ENCODE measurements around the gene HTR3D. TPM values are rescaled to one million over a fixed set of nuclear protein-coding genes. Genes with fewer than 3 reads are reported as not detected.

HTR3D gene, protein sequence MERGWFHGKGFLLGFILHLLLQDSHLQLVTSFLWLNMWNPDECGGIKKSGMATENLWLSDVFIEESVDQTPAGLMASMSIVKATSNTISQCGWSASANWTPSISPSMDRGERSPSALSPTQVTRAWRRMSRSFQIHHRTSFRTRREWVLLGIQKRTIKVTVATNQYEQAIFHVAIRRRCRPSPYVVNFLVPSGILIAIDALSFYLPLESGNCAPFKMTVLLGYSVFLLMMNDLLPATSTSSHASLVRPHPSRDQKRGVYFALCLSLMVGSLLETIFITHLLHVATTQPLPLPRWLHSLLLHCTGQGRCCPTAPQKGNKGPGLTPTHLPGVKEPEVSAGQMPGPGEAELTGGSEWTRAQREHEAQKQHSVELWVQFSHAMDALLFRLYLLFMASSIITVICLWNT
- total RNA-seq (not detected), polyA plus RNA-seq (ENCODE audit: insufficient read depth in 1 of 8, insufficient read length in 8 of 8, low replicate concordance in 1 of 8) (not detected)
- long read RNA-seq, donor 1, result 0 reads
- long read RNA-seq, donor 2, result 0 reads
- long read RNA-seq, donor 3, result 0 reads
- long read RNA-seq, donor 4, result 0 reads
- long read RNA-seq, donor 5, result 0 reads
- long read RNA-seq, donor 6, result 0 reads
- long read RNA-seq, donor 7, result 0 reads
- long read RNA-seq, donor 8, result 0 reads
- long read RNA-seq, donor 9, result 0 reads
- long read RNA-seq, donor 10, result 0 reads
- long read RNA-seq, donor 11, result 0 reads

DNA sequence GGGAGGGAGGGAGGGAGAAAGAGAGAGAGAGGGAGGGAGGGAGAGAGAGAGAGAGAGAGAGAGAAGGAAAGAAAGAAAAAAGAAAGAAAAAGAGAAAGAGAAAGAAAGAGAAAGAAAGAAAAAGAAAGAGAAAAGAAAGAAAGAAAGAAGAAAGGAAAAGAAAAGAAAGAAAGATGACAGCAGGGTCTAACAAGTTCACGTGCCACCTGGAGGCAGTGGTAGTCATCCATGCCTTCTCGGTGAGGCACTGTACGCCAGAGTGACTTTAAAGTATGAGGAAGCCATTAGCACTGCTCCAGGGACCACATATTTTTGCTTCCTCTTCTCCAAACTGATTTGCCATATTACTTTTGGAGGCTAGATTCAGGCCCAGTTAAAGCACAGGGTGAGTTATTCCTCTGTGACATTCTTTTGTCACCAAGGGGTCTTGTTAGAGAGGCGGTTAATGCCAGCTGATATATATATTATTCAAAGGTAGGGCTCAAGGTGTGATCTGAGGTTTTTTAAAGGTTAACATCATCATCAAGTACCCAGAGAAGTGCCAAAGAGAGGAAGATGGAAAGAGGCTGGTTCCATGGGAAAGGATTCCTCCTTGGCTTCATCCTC lies at the start of gene HTR3D:
Gene HTR3D, plus strand, starts transcription at position 556 of the 606 bp plus-strand sequence. Its CDS starts 0 bp downstream, at position 556.
- DNase-seq, result no peak
- 49% methylated on average over 3 of the region's 4 CpGs for WGBS (ENCODE audit: insufficient coverage)

DNA sequence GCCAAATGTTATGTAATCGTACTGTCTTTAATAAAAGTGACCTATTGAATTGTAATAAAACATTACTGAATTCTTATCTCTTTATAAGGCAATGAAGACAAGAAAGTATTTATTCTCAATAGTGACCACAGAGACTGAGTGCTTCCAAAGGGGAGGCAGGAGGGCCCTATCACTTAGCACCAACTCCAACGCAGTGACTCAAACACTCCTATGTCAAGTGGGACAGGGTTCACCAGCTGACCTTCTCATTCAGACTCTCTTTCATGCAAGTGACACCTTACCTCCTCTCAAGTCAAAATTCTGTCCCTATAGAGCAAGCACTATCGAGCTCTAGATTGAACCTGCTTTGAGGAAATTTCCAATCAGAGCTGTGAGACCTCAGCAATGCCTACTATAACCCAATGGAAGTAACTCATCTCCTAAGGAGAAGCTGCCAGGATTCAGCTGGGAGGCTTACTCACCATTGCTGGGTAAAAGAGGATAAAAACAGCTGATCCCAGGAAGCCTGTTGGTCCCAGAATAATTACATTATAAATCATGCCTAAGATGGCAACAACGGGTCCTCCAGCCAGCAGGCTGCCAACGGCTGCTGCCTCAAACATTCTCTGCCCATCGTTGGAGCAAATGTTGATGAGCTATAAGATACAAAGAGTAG lies 49.4 kb upstream of the HTR3D start:
- no peaks in the 10 kb centered on the region for H3K27me3 ChIP-seq (ENCODE audit: control insufficient read depth, insufficient read depth, low read length)
- H3K4me1 ChIP-seq (ENCODE audit: control insufficient read depth, insufficient read depth, low read length), result peaks cover 9% of the 10 kb centered on the region
- H3K9me3 ChIP-seq (replicated peaks; ENCODE audit: control insufficient read depth, low read depth, low read length), result no peaks in the 10 kb centered on the region
- no peak for DNase-seq
- WGBS (ENCODE audit: insufficient coverage), result 83% methylated on average over 1 of the region's 6 CpGs
- H3K4me3 ChIP-seq (ENCODE audit: low read length), result no peak overlapping the region
- H3K27ac ChIP-seq (ENCODE audit: low read length), result no peak overlapping the region
- H3K36me3 ChIP-seq (ENCODE audit: control insufficient read depth, insufficient read depth, low read length), result peaks cover 35% of the 10 kb centered on the region

More for the DNA sequence above, at the start of gene HTR3D:
- no peaks in the 10 kb centered on the region for H3K27me3 ChIP-seq (ENCODE audit: control insufficient read depth, insufficient read depth, low read length)
- no peaks in the 10 kb centered on the region for H3K4me1 ChIP-seq (ENCODE audit: control insufficient read depth, insufficient read depth, low read length)
- H3K9me3 ChIP-seq (replicated peaks; ENCODE audit: control insufficient read depth, low read depth, low read length), result no peaks in the 10 kb centered on the region
- H3K4me3 ChIP-seq (ENCODE audit: low read length), result no peak within 1 kb of the TSS
- H3K27ac ChIP-seq (ENCODE audit: low read length), result no peak within 1 kb of the TSS
- H3K36me3 ChIP-seq (ENCODE audit: control insufficient read depth, insufficient read depth, low read length), result no peaks in the 10 kb centered on the region

DNA sequence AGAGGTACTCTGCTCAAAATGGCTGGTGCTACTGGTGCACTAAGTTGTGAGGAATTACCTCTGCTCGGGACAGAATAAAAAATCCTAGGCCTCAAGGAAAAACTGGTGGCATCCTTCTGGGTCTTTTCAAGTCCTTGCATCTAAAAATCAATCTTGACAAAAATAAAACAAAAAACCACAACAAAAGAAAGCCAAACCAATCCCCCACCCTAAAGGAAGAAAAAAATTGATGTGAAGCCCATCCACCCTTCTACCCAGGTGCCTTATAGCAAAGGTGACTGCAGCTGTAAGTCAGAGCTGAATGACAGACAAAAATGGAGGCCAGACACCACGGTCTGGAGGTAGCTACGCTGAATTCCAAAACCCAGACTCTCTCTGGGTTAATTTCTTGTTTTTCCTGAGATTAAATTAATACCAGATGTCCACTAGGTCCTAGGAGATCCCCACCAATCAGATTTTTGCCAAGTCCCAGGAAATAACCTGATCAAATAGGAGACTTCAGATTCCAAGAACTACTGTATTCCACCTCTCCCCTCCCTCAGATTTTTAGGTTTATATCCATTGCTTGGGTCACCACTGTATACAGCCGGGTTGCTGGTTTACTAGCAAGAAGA lies 47.3 kb upstream of the HTR3D start:
- DNase-seq, result no peak
- no peaks in the 10 kb centered on the region for H3K9me3 ChIP-seq (replicated peaks; ENCODE audit: control insufficient read depth, low read depth, low read length)
- H3K27me3 ChIP-seq (ENCODE audit: control insufficient read depth, insufficient read depth, low read length), result no peaks in the 10 kb centered on the region
- H3K4me1 ChIP-seq (ENCODE audit: control insufficient read depth, insufficient read depth, low read length), result peaks cover 8% of the 10 kb centered on the region
- H3K36me3 ChIP-seq (ENCODE audit: control insufficient read depth, insufficient read depth, low read length), result peaks cover 47% of the 10 kb centered on the region
- H3K27ac ChIP-seq (ENCODE audit: low read length), result no peak overlapping the region
- WGBS (ENCODE audit: insufficient coverage), result 38% methylated on average over 2 of the region's 4 CpGs
- H3K4me3 ChIP-seq (ENCODE audit: low read length), result no peak overlapping the region

DNA sequence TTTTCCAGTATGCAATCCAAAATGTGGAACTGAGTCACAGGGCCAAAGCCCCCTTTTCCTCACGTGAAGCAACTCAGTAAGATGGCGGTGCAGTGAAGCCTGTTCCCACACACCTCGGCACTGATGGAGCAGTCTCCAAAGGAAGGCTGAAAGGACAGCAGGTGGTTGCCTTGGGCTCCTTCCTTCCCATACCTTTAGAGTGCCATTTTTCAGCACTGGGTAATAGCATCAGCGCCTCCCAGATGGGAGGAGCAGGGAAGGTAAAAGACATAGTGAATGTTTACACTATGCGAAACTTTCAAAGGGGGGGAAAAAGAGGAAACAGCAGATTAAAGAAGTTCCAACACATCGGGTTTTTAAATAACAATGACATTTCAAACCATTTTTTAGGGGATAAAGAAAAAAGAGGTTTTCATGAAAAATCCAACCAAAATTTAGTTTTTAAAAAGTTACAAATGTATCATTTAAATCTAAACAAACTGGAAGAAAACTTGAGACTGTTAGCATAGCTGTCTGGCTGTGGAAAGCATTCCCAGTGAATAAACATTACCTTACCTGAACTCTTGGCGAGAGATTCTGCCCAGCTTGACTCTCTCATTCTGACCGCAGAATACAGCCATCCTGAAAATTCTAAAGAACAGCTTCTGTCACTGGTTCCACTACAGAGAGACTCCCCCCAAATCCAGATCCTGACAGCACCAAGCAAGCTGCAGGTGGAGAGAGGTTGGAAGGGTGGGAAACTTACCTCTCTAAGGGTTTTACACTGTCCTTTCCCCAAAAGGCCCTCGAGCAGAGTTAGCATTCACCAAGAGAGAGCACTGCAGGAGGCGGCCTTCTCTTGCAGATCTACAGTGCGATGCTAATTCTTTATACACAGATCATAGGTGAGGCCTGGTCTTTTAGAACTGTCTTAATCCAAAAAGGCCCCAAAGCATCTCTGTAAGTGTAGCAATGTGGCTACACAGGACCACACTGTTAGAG lies 46.5 kb upstream of the HTR3D start:
- DNase-seq, result no peak
- Histone ChIP-seq H3K9me3 (replicated peaks; ENCODE audit: control insufficient read depth, low read depth, low read length) (no peaks in the 10 kb centered on the region), H3K36me3 (ENCODE audit: control insufficient read depth, insufficient read depth, low read length) (peaks cover 47% of the 10 kb centered on the region), H3K4me3 (ENCODE audit: low read length) (no peak overlapping the region), H3K4me1 (ENCODE audit: control insufficient read depth, insufficient read depth, low read length) (peaks cover 8% of the 10 kb centered on the region), H3K27ac (ENCODE audit: low read length) (no peak overlapping the region), H3K27me3 (ENCODE audit: control insufficient read depth, insufficient read depth, low read length) (no peaks in the 10 kb centered on the region)
- no CpG with 5 or more reads among the region's 11 CpGs for WGBS (ENCODE audit: insufficient coverage)

DNA sequence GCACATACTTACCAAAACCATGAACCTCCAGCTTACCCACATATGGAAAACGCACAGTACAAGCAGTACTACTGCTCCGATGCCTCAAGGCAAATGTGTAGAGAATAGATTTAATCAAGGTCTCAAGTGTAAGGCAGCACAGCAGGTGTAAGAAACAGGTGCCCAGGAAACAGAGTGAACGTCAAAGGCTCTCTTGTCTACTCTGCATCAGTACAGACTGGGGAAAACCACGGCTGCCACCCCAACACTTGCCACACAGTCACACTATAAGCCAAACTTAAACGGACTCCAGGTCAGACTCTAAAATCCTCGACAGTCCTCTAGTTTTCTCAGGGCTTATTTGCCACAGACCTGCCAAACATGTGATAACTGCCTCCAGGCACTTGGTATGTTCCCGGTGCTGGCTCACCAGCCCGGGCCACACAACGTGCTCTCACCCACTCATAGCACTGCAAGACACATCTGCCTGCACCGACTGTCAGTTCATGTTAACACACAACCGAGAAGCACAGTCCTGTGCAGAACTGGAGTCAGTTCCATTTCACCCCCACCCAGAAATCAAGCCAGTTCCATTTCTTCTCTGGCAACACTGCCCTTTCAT lies 44.4 kb upstream of the HTR3D start:
- Histone ChIP-seq H3K4me3 (ENCODE audit: low read length) (no peak overlapping the region), H3K36me3 (ENCODE audit: control insufficient read depth, insufficient read depth, low read length) (peaks cover 44% of the 10 kb centered on the region), H3K27me3 (ENCODE audit: control insufficient read depth, insufficient read depth, low read length) (no peaks in the 10 kb centered on the region), H3K4me1 (ENCODE audit: control insufficient read depth, insufficient read depth, low read length) (peaks cover 7% of the 10 kb centered on the region), H3K9me3 (replicated peaks; ENCODE audit: control insufficient read depth, low read depth, low read length) (no peaks in the 10 kb centered on the region), H3K27ac (ENCODE audit: low read length) (no peak overlapping the region)
- DNase-seq, result no peak
- WGBS (ENCODE audit: insufficient coverage), result 77% methylated on average over 9 of the region's 11 CpGs

DNA sequence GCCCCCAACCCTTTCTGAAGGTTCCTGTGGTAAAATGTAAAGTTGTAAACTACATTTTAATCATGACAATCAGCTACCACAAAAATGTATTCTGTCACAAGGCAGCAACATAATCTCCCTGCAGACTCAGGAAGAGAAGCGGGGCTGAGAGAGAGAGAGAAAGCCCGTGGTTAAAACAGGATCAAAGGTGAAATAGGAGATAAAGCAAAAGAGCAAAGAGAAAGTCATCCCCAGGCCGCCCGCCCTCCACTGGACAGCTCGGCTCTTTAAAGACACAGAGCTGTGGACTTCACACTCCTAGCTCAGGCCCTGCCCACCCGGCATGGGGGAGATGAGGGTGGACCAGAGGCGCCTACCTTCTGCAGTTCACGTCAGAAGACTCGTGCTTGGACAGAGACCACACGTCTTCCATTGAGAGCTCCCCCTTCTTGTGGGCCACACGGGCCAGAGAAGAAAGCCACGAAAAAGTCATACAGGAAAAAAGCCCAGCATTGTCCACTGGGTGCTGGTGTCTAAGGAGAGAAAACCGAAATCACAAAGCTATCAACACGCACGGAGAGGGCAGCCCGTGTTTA lies 43.2 kb upstream of the HTR3D start:
- 84% methylated on average over 9 of the region's 16 CpGs for WGBS (ENCODE audit: insufficient coverage)
- peaks cover 38% of the 10 kb centered on the region for H3K36me3 ChIP-seq (ENCODE audit: control insufficient read depth, insufficient read depth, low read length)
- no peak for DNase-seq
- no peak overlapping the region for H3K4me3 ChIP-seq (ENCODE audit: low read length)
- no peaks in the 10 kb centered on the region for H3K4me1 ChIP-seq (ENCODE audit: control insufficient read depth, insufficient read depth, low read length)
- no peak overlapping the region for H3K27ac ChIP-seq (ENCODE audit: low read length)
- H3K27me3 ChIP-seq (ENCODE audit: control insufficient read depth, insufficient read depth, low read length), result no peaks in the 10 kb centered on the region
- no peaks in the 10 kb centered on the region for H3K9me3 ChIP-seq (replicated peaks; ENCODE audit: control insufficient read depth, low read depth, low read length)

DNA sequence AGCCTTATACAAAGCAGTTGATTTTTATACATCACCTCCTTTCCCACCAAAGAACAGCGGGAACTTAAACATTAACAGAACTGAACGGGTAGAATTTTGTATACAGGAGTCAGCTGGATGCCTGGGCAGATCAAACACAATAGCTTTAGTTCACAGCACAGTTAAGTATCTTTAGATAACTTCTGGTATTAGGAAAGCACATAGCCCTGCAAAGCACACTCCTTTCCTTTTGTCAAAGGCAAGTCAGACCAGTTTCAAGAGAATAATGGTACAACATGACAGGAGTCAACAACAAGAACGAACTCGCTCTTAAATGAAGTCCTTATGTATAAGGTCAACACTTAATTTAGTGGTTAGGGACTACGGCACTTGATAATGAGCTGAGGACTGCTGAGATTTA lies 40.1 kb upstream of the HTR3D start:
- no peak overlapping the region for H3K27ac ChIP-seq (ENCODE audit: low read length)
- no peak overlapping the region for H3K4me3 ChIP-seq (ENCODE audit: low read length)
- H3K4me1 ChIP-seq (ENCODE audit: control insufficient read depth, insufficient read depth, low read length), result no peaks in the 10 kb centered on the region
- no peaks in the 10 kb centered on the region for H3K27me3 ChIP-seq (ENCODE audit: control insufficient read depth, insufficient read depth, low read length)
- WGBS (ENCODE audit: insufficient coverage), result no CpG with 5 or more reads among the region's 5 CpGs
- peaks cover 20% of the 10 kb centered on the region for H3K36me3 ChIP-seq (ENCODE audit: control insufficient read depth, insufficient read depth, low read length)
- H3K9me3 ChIP-seq (replicated peaks; ENCODE audit: control insufficient read depth, low read depth, low read length), result no peaks in the 10 kb centered on the region
- DNase-seq, result no peak

DNA sequence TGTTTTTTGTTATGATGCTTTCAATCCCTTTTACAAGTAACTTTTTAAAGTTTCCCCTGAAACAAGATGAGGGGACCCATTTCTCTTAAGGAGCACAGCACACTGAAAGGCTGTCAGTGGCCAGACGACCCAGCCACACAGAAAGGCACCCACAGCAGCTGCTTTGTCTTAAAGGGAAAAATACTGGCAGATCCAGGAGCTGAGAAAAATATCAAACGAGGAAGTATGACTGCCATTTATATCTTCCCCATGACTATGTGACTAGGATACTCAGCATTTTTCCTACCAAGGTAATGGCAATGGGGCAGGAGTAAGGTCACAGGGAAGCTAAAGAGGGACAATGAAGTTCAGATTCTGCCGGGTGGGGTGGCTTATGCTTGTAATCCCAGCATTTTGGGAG lies 29.8 kb upstream of the HTR3D start:
- Histone ChIP-seq H3K27ac (ENCODE audit: low read length) (no peak overlapping the region), H3K27me3 (ENCODE audit: control insufficient read depth, insufficient read depth, low read length) (no peaks in the 10 kb centered on the region), H3K4me3 (ENCODE audit: low read length) (no peak overlapping the region), H3K4me1 (ENCODE audit: control insufficient read depth, insufficient read depth, low read length) (no peaks in the 10 kb centered on the region), H3K9me3 (replicated peaks; ENCODE audit: control insufficient read depth, low read depth, low read length) (no peaks in the 10 kb centered on the region), H3K36me3 (ENCODE audit: control insufficient read depth, insufficient read depth, low read length) (peaks cover 2% of the 10 kb centered on the region)
- 100% methylated on average over 1 of the region's 3 CpGs for WGBS (ENCODE audit: insufficient coverage)
- peak; percentile 26 for DNase-seq
